Loucy (cell line): Measurements from ENCODE around the gene MAP4K3.

Experiments
- H2AFZ ChIP-seq: fragments of 200-600 bp; sonication (generic); 2 replicates; pipeline ENCODE4 v1.6.0; 2016; ENCODE audit warnings: antibody characterized with exemption, mild to moderate bottlenecking, low read length, moderate library complexity
- H3F3A ChIP-seq: fragments of 200-600 bp; 2 replicates; pipeline ENCODE4 v1.6.0; 2016; ENCODE audit warnings: antibody characterized with exemption, low read depth, mild to moderate bottlenecking
- H3K27me3 ChIP-seq: fragments of 200-600 bp; sonication (generic); 2 replicates; pipeline ENCODE4 v1.6.1; 2014; ENCODE audit warnings: low read length, mild to moderate bottlenecking; ENCODE audit not compliant: insufficient read depth, poor library complexity, severe bottlenecking
- H3K36me3 ChIP-seq: fragments of 200-600 bp; sonication (generic); 2 replicates; pipeline ENCODE4 v1.6.1; 2016; ENCODE audit warnings: low read length; ENCODE audit not compliant: insufficient read depth
- H3K4me1 ChIP-seq: fragments of 200-600 bp; sonication (generic); 2 replicates; pipeline ENCODE4 v1.5.1; 2014; ENCODE audit warnings: low read length, mild to moderate bottlenecking; ENCODE audit not compliant: insufficient read depth, poor library complexity, severe bottlenecking
- H3K4me2 ChIP-seq: fragments of 200-600 bp; sonication (generic); 2 replicates; pipeline ENCODE4 v1.6.0; 2014; ENCODE audit warnings: antibody characterized with exemption, low read length, low read depth, mild to moderate bottlenecking; ENCODE audit not compliant: poor library complexity, severe bottlenecking
- H3K4me3 ChIP-seq: fragments of 200-600 bp; sonication (generic); 2 replicates; pipeline ENCODE4 v1.5.1; 2014; ENCODE audit warnings: low read length, mild to moderate bottlenecking, mixed read lengths; ENCODE audit not compliant: poor library complexity, severe bottlenecking
- H3K79me2 ChIP-seq: fragments of 200-600 bp; sonication (generic); 2 replicates; pipeline ENCODE4 v1.6.1; 2014; ENCODE audit warnings: low read length; ENCODE audit not compliant: insufficient read depth
- H3K9ac ChIP-seq: fragments of 200-600 bp; sonication (generic); 2 replicates; pipeline ENCODE4 v1.6.0; 2014; ENCODE audit warnings: mild to moderate bottlenecking, low read depth, low read length, moderate library complexity; ENCODE audit not compliant: poor library complexity, severe bottlenecking
- H3K9me2 ChIP-seq: fragments of 200-600 bp; sonication (generic); replicated peaks from 2 replicates; pipeline ENCODE4 v1.6.1; 2016; ENCODE audit warnings: low read depth, low read length, mixed read lengths
- H3K9me3 ChIP-seq: fragments of 200-600 bp; sonication (generic); 2 replicates; pipeline ENCODE4 v1.6.1; 2014; ENCODE audit warnings: mild to moderate bottlenecking, antibody characterized with exemption, low read length, low read depth; ENCODE audit not compliant: insufficient read depth
- H4K20me1 ChIP-seq: fragments of 200-600 bp; sonication (generic); 2 replicates; pipeline ENCODE4 v1.6.0; 2014; ENCODE audit warnings: antibody characterized with exemption, low read length, mild to moderate bottlenecking; ENCODE audit not compliant: insufficient read depth, poor library complexity, severe bottlenecking
- CTCF ChIP-seq: fragments of 200-600 bp; sonication (generic); conservative IDR thresholded peaks from 2 replicates; pipeline ENCODE4 v1.5.1; 2014; ENCODE audit warnings: mild to moderate bottlenecking, antibody characterized with exemption, low read length
- EZH2phosphoT487 ChIP-seq: fragments of 200-600 bp; IDR thresholded peaks from 2 replicates; pipeline ENCODE4 v1.6.1; 2018; ENCODE audit warnings: antibody characterized with exemption, mild to moderate bottlenecking, moderate library complexity, borderline replicate concordance

MAP4K3 gene

GRCh38 chr2:39395313-39395712, 41.8 kb downstream of the MAP4K3 start:
- H3K9ac ChIP-seq: no peak overlapping the region
- H3F3A ChIP-seq: 0 out of 2 replicates have a peak, but pooled peaks cover 3% of the 10 kb centered on the region
- H3K9me3 ChIP-seq: no peaks in the 10 kb centered on the region
- H2AFZ ChIP-seq: no peak overlapping the region
- H3K9me2 ChIP-seq: no peaks in the 10 kb centered on the region
- TF ChIP-seq CTCF (no peak), EZH2phosphoT487 (no peak)
- H4K20me1 ChIP-seq: peaks cover 14% of the 10 kb centered on the region
- peaks cover 40% of the 10 kb centered on the region for H3K79me2 ChIP-seq
- H3K4me1 ChIP-seq: peaks cover 12% of the 10 kb centered on the region
- no peaks in the 10 kb centered on the region for H3K27me3 ChIP-seq
- no peaks in the 10 kb centered on the region for H3K36me3 ChIP-seq
- H3K4me3 ChIP-seq: no peak overlapping the region
- no peak overlapping the region for H3K4me2 ChIP-seq

GRCh38 chr2:39394516-39394961, 42.5 kb downstream of the MAP4K3 start:
- H3K4me1 ChIP-seq: peaks cover 7% of the 10 kb centered on the region
- H3F3A ChIP-seq: 0 out of 2 replicates have a peak, but pooled peaks cover 2% of the 10 kb centered on the region
- no peak overlapping the region for H3K9ac ChIP-seq
- TF ChIP-seq EZH2phosphoT487 (no peak), CTCF (no peak)
- no peak overlapping the region for H2AFZ ChIP-seq
- no peaks in the 10 kb centered on the region for H3K9me3 ChIP-seq
- no peaks in the 10 kb centered on the region for H3K27me3 ChIP-seq
- peaks cover 10% of the 10 kb centered on the region for H4K20me1 ChIP-seq
- H3K9me2 ChIP-seq: no peaks in the 10 kb centered on the region
- H3K4me2 ChIP-seq: no peak overlapping the region
- no peaks in the 10 kb centered on the region for H3K36me3 ChIP-seq
- no peak overlapping the region for H3K4me3 ChIP-seq
- H3K79me2 ChIP-seq: peaks cover 40% of the 10 kb centered on the region

- Histone ChIP-seq H3K4me1 (no peaks in the 10 kb centered on the region), H3F3A (no peaks in the 10 kb centered on the region), H3K27me3 (no peaks in the 10 kb centered on the region), H3K36me3 (no peaks in the 10 kb centered on the region), H3K9me3 (no peaks in the 10 kb centered on the region), H2AFZ (no peak overlapping the region), H3K4me3 (no peak overlapping the region), H3K9me2 (no peaks in the 10 kb centered on the region), H3K9ac (no peak overlapping the region), H3K79me2 (peaks cover 40% of the 10 kb centered on the region), H4K20me1 (peaks cover 8% of the 10 kb centered on the region), H3K4me2 (no peak overlapping the region)
- TF ChIP-seq EZH2phosphoT487 (no peak), CTCF (no peak)
Measured at GRCh38 chr2:39392672-39393071, 44.4 kb downstream of the MAP4K3 start.
